ENCODE results near the gene PSKH1. TPM values are rescaled to one million over a fixed set of nuclear protein-coding genes. Genes with fewer than 3 reads are reported as not detected.
A peak's percentile ranks its signal among the peaks of the same experiment; 100 is the strongest.

PSKH1 gene
- total and polyA plus RNA-seq, 9 of the 15 experiments (the other 6 are each of a cell fraction or from before 2014, with no cell fraction given) = 0.96 to 20.9 (median 9.4) TPM

GRCh38 chr16:67964477-67965131, 71.5 kb downstream of the PSKH1 start:
- ATAC-seq (no peak), DNase-seq (ENCODE audit: extremely low read depth in 1 of 4, low spot score in 3 of 4) (no peak), FAIRE-seq (no peak)
- H3K36me3 ChIP-seq (ENCODE audit: control insufficient read depth, insufficient read depth, low read length) = peaks cover 57% of the 10 kb centered on the region; the same call in 2 of the 3 replicates
- no peaks in the 10 kb centered on the region for H3K9me3 ChIP-seq (replicated peaks; ENCODE audit: control insufficient read depth, insufficient read depth, low read depth, low read length)
- no peak overlapping the region for H2AFZ ChIP-seq (ENCODE audit: low read depth, low read length)
- POLR2A ChIA-PET = interaction anchor here (0.6 to 1.5 kb wide), 6 partner anchors 18 to 124 kb away, joined by 3 to 4 read pairs (median 3); partner anchors contain the start of gene NUTF2
- TF ChIP-seq MLX (CRISPR knock-in tag; conservative IDR thresholded peaks at IDR 0.05) = no peak
- H3K9ac ChIP-seq (ENCODE audit: insufficient read depth in 1 of 2, low read depth in 2 of 2, low read length in 2 of 2) = peak overlapping the region in 1 of 2 experiments; percentile 45; a peak in 1 of 4 replicates
- CTCF ChIA-PET (ENCODE audit: low intra/inter-chr PET ratio) = no interaction called here
- H4K20me1 ChIP-seq (replicated peaks; ENCODE audit: control insufficient read depth, insufficient read depth, low read length) = peaks cover 23% of the 10 kb centered on the region
- intact Hi-C loops (cut with micrococcal nuclease) = no loop called here
- H3K4me2 ChIP-seq (ENCODE audit: insufficient read depth, low read length) = no peak overlapping the region
- H3K4me3 ChIP-seq = no peak overlapping the region
- H3K27ac ChIP-seq (ENCODE audit: extremely low read depth, low read depth, low read length) = no peak overlapping the region
- 66% methylated on average over 6 of the region's 6 CpGs for WGBS (ENCODE audit: insufficient coverage, low coverage, missing lambda C conversion rate)
- peaks cover 13% of the 10 kb centered on the region for H3K9me1 ChIP-seq (ENCODE audit: control insufficient read depth, insufficient read depth, low read length)
- in situ Hi-C loops (cut with MboI) = no loop called here
- peaks cover 29 to 61% of the 10 kb centered on the region in 2 experiments; a peak in 4 of 5 replicates for H3K4me1 ChIP-seq (replicated peaks in 1 of 2; ENCODE audit: control insufficient read depth in 2 of 2, insufficient read depth in 2 of 2, low read length in 2 of 2)
- BruUV-seq (replicated peaks) = no TSS peak
- peaks cover 28% of the 10 kb centered on the region for H3K79me2 ChIP-seq (ENCODE audit: control insufficient read depth, insufficient read depth, low read length)
- H3K27me3 ChIP-seq (ENCODE audit: control insufficient read depth in 2 of 2, insufficient read depth in 2 of 2, low read length in 2 of 2) = no peaks in the 10 kb centered on the region
